CD14-positive monocyte (primary cell): ENCODE measurements around the gene ZNF398. TPM values are rescaled to one million over a fixed set of nuclear protein-coding genes. Genes with fewer than 3 reads are reported as not detected.

Experiments
- DNase-seq, 3 donors: peaks; one replicate each; pipeline ENCODE4 v3.0.0-alpha.2; 2011 to 2022
- H2AFZ ChIP-seq: 2 replicates; pipeline ENCODE4 v1.6.0; 2012; ENCODE audit warnings: mild to moderate bottlenecking, low read depth, low read length, inconsistent platforms; ENCODE audit not compliant: insufficient read depth, poor library complexity, severe bottlenecking
- H3K27ac ChIP-seq, 2 donors: 1 replicate in 1 of 2; 2 replicates in 1 of 2; pipeline ENCODE4 v1.5.1; 2012 to 2013; ENCODE audit warnings: low read length in 2 of 2, control low read depth in 1 of 2, inconsistent platforms in 1 of 2, low read depth in 1 of 2, mild to moderate bottlenecking in 1 of 2
- H3K27me3 ChIP-seq, 2 donors: one replicate each; pipeline versions ENCODE4 v1.6.0 to v1.6.1; 2011 to 2013; ENCODE audit warnings: low read length in 2 of 2; ENCODE audit not compliant: control insufficient read depth in 2 of 2, insufficient read depth in 2 of 2
- H3K36me3 ChIP-seq, 2 donors: replicated peaks in 1 of 2; 1 replicate in 1 of 2; 2 replicates in 1 of 2; pipeline versions ENCODE4 v1.5.1 to v1.6.1; 2012 to 2013; ENCODE audit warnings: low read length in 2 of 2, control low read depth in 1 of 2, inconsistent platforms in 1 of 2, mild to moderate bottlenecking in 1 of 2; ENCODE audit not compliant: insufficient read depth in 2 of 2, control insufficient read depth in 1 of 2
- H3K4me1 ChIP-seq, 2 donors: 1 replicate in 1 of 2; 2 replicates in 1 of 2; pipeline versions ENCODE4 v1.5.1 to v1.6.1; 2012 to 2013; ENCODE audit warnings: low read length in 2 of 2, control low read depth in 1 of 2, inconsistent platforms in 1 of 2, mild to moderate bottlenecking in 1 of 2, moderate library complexity in 1 of 2; ENCODE audit not compliant: insufficient read depth in 2 of 2, control insufficient read depth in 1 of 2
- H3K4me2 ChIP-seq: replicated peaks from 2 replicates; pipeline ENCODE3; 2012; ENCODE audit warnings: low read length, moderate library complexity, mild to moderate bottlenecking; ENCODE audit not compliant: poor library complexity, severe bottlenecking; ENCODE audit errors: extremely low read depth
- H3K4me3 ChIP-seq, 3 experiments: fragments of 200-600 bp in 1 of 3; sonication (generic) in 1 of 3; replicated peaks in 1 of 3; 1 replicate in 2 of 3; 2 replicates in 1 of 3; pipeline ENCODE4 v1.5.1; 2011 to 2013; ENCODE audit warnings: low read length in 3 of 3, mild to moderate bottlenecking in 3 of 3, control low read depth in 2 of 3, low read depth in 2 of 3, inconsistent platforms in 1 of 3, moderate library complexity in 1 of 3
- H3K79me2 ChIP-seq: 2 replicates; pipeline ENCODE4 v1.6.0; 2012; ENCODE audit warnings: mild to moderate bottlenecking, control low read depth, inconsistent platforms, low read length, moderate library complexity; ENCODE audit not compliant: insufficient read depth
- H3K9ac ChIP-seq: 2 replicates; pipeline ENCODE4 v1.6.0; 2017; ENCODE audit warnings: low read length, mild to moderate bottlenecking; ENCODE audit not compliant: insufficient read depth, poor library complexity, severe bottlenecking
- H3K9me3 ChIP-seq, 2 donors: replicated peaks in 1 of 2; 1 replicate in 1 of 2; 2 replicates in 1 of 2; pipeline versions ENCODE4 v1.5.1 to v1.6.1; 2012 to 2013; ENCODE audit warnings: low read length in 2 of 2, control low read depth in 1 of 2; ENCODE audit not compliant: control insufficient read depth in 1 of 2, insufficient read depth in 1 of 2
- H4K20me1 ChIP-seq: 2 replicates; pipeline ENCODE4 v1.6.0; 2012; ENCODE audit warnings: mild to moderate bottlenecking, low read length, control low read depth, moderate library complexity; ENCODE audit not compliant: insufficient read depth
- H3K27ac Mint-ChIP-seq, 7 donors: one replicate each; pipeline ENCODE4 v1.8.0; 2020; ENCODE audit warnings: mild to moderate bottlenecking in 7 of 7, mixed read lengths in 7 of 7, moderate library complexity in 6 of 7, inconsistent platforms in 2 of 7
- H3K27me3 Mint-ChIP-seq, 3 donors: one replicate each; pipeline ENCODE4 v1.8.0; 2021 to 2022; ENCODE audit warnings: low read depth in 3 of 3, mild to moderate bottlenecking in 3 of 3, mixed read lengths in 3 of 3, moderate library complexity in 3 of 3, inconsistent platforms in 1 of 3
- H3K36me3 Mint-ChIP-seq, 2 donors: one replicate each; pipeline ENCODE4 v1.8.0; 2020; ENCODE audit warnings: mixed read lengths in 2 of 2, inconsistent platforms in 1 of 2, mild to moderate bottlenecking in 1 of 2
- H3K4me1 Mint-ChIP-seq: one replicate; pipeline ENCODE4 v1.8.0; 2020; ENCODE audit warnings: mild to moderate bottlenecking, mixed read lengths
- H3K4me3 Mint-ChIP-seq, 2 donors: one replicate each; pipeline ENCODE4 v1.8.0; 2020; ENCODE audit warnings: mild to moderate bottlenecking in 2 of 2, mixed read lengths in 2 of 2, moderate library complexity in 1 of 2
- H3K9me3 Mint-ChIP-seq, 7 donors: one replicate each; pipeline ENCODE4 v1.8.0; 2020 to 2022; ENCODE audit warnings: mixed read lengths in 7 of 7, mild to moderate bottlenecking in 6 of 7, moderate library complexity in 6 of 7, inconsistent platforms in 2 of 7
- CTCF ChIP-seq: fragments of 200-600 bp; IDR thresholded peaks from one replicate; pipeline ENCODE4 v1.8.0; 2022; ENCODE audit warnings: antibody characterized with exemption, mild to moderate bottlenecking
- WGBS: methylation state at CpG from one replicate; pipeline ENCODE4 v1.1.5; 2013; ENCODE audit warnings: missing lambda C conversion rate; ENCODE audit not compliant: insufficient coverage; 5-methylcytosine and 5-hydroxymethylcytosine counted together
- intact Hi-C, 2 donors: fragments of 100-400 bp; cut with micrococcal nuclease; formaldehyde crosslinking; loops; one replicate each; pipeline versions ENCODE4 v1.15.0 to v1.15.1; 2023
- polyA plus RNA-seq, 3 donors: library from polyadenylated mRNA; depleted of rRNA in 1 of 3; unstranded in 2 of 3; stranded (reverse) in 1 of 3; fragments of 300-500 nt in 2 of 3; fragments of >200 nt in 1 of 3; fragmentation: Illumina TruSeq in 2 of 3; gene quantifications; 1 replicate in 2 of 3; 2 replicates in 1 of 3; pipeline ENCODE4 v1.2.3, GENCODE V29; 2012 to 2021

Gene ZNF398
- polyA plus RNA-seq, 3 donors, result 3.0 to 3.7 (median 3.1) TPM

- Mint-ChIP-seq H3K9me3 (peaks cover 0 to 14% (median 3%) of the 10 kb centered on the region in 7 donors), H3K27ac (peak overlapping the region; percentile 79 to 98 (median 92)), H3K4me3 (peak overlapping the region; percentile 100), H3K27me3 (peaks cover 1 to 3% (median 3%) of the 10 kb centered on the region in 3 donors), H3K36me3 (peaks cover 0 to 10% of the 10 kb centered on the region in 2 donors), H3K4me1 (peaks cover 23% of the 10 kb centered on the region)
- 8% methylated on average over 15 of the region's 21 CpGs for WGBS
- H3K9ac ChIP-seq, result peak overlapping the region; percentile 94
- peaks cover 27% of the 10 kb centered on the region for H3K79me2 ChIP-seq
- H3K4me2 ChIP-seq, result peak overlapping the region; percentile 88
- peaks cover 0 to 3% of the 10 kb centered on the region in 2 donors for H3K36me3 ChIP-seq
- no peaks in the 10 kb centered on the region for H4K20me1 ChIP-seq
- no peak for DNase-seq
- peak overlapping the region; percentile 65 to 93 for H3K27ac ChIP-seq
- peaks cover 3% of the 10 kb centered on the region in 2 donors for H3K9me3 ChIP-seq
- H2AFZ ChIP-seq, result peak overlapping the region; percentile 97
- no peaks in the 10 kb centered on the region for H3K27me3 ChIP-seq
- peaks cover 14 to 19% of the 10 kb centered on the region in 2 donors for H3K4me1 ChIP-seq
- intact Hi-C loops, result loop anchor here (5.0 kb wide), 1 partner anchor 243 kb away; the partner anchor contains the start of gene EZH2 (in 2 of the 2)
- H3K4me3 ChIP-seq, result peak overlapping the region; percentile 74 to 98 (median 91)
- no peak for TF ChIP-seq CTCF
Measured at GRCh38 chr7:149125189-149125862, 21.9 kb upstream of the ZNF398 start.

- Mint-ChIP-seq H3K4me3 (peak within 1 kb of the TSS; percentile 100), H3K27ac (peak within 1 kb of the TSS; percentile 92 to 98 (median 98)), H3K36me3 (peaks cover 6 to 17% of the 10 kb centered on the region in 2 donors), H3K9me3 (peaks cover 5 to 20% (median 10%) of the 10 kb centered on the region in 7 donors), H3K4me1 (peaks cover 18% of the 10 kb centered on the region), H3K27me3 (peaks cover 1 to 3% (median 3%) of the 10 kb centered on the region in 3 donors)
- Histone ChIP-seq H2AFZ (peak within 1 kb of the TSS; percentile 97), H3K4me1 (peaks cover 14 to 19% of the 10 kb centered on the region in 2 donors), H3K79me2 (peaks cover 27% of the 10 kb centered on the region), H3K9ac (peak within 1 kb of the TSS; percentile 94), H3K4me2 (peak within 1 kb of the TSS; percentile 88), H3K9me3 (peaks cover 10 to 11% of the 10 kb centered on the region in 2 donors), H3K4me3 (peak within 1 kb of the TSS; percentile 74 to 98 (median 91)), H3K36me3 (peaks cover 3 to 10% of the 10 kb centered on the region in 2 donors), H4K20me1 (no peaks in the 10 kb centered on the region), H3K27me3 (no peaks in the 10 kb centered on the region), H3K27ac (peak within 1 kb of the TSS; percentile 76 to 93)
- peak; percentile 84 to 87 (median 86) for DNase-seq
- intact Hi-C loops, result loop anchor here (2.0 to 5.0 kb wide), 3 partner anchors 21 to 244 kb away; partner anchors contain the start of genes EZH2 (in 2 of the 2), PDIA4 (in 1 of the 2) and ZNF398 (in 1 of the 2)
- under 1% methylated on average over 72 of the region's 72 CpGs for WGBS
- peak; percentile 96 for TF ChIP-seq CTCF
Measured at GRCh38 chr7:149125863-149126661, 21.2 kb upstream of the ZNF398 start, which contains the start of gene ZNF425. TSS of gene ZNF425 (minus strand) at chr7:149126324. CDS start at chr7:149126213, 111 bp downstream.
